Nephron (organoid): ENCODE results near the gene EID3.

Source experiments
- H3K27ac Mint-ChIP-seq, 3 experiments: 2 replicates each; pipeline ENCODE4 v1.8.0; 2020; ENCODE audit warnings: mixed read lengths in 3 of 3, mild to moderate bottlenecking in 2 of 3, moderate library complexity in 1 of 3
- H3K27me3 Mint-ChIP-seq: 2 replicates; pipeline ENCODE4 v1.8.0; 2021; ENCODE audit warnings: low read depth, mild to moderate bottlenecking, moderate library complexity, mixed read lengths
- H3K36me3 Mint-ChIP-seq: 2 replicates; pipeline ENCODE4 v1.8.0; 2020; ENCODE audit warnings: low read depth, mixed read lengths
- H3K4me1 Mint-ChIP-seq: 2 replicates; pipeline ENCODE4 v1.8.0; 2020; ENCODE audit warnings: mixed read lengths
- H3K4me3 Mint-ChIP-seq, 3 experiments: 2 replicates each; pipeline ENCODE4 v1.8.0; 2020; ENCODE audit warnings: mild to moderate bottlenecking in 3 of 3, mixed read lengths in 3 of 3, moderate library complexity in 2 of 3
- H3K9me3 Mint-ChIP-seq: 2 replicates; pipeline ENCODE4 v1.8.0; 2020; ENCODE audit warnings: mixed read lengths
- TF ChIP-seq, protein P1 (sequence below), 3 experiments: fragments of 200-600 bp; sonication (generic); IDR thresholded peaks; one replicate each; pipeline ENCODE4 v1.5.0; 2021; ENCODE audit warnings: antibody characterized with exemption in 3 of 3; ENCODE audit not compliant: unreplicated experiment in 3 of 3

EID3 gene

DNA sequence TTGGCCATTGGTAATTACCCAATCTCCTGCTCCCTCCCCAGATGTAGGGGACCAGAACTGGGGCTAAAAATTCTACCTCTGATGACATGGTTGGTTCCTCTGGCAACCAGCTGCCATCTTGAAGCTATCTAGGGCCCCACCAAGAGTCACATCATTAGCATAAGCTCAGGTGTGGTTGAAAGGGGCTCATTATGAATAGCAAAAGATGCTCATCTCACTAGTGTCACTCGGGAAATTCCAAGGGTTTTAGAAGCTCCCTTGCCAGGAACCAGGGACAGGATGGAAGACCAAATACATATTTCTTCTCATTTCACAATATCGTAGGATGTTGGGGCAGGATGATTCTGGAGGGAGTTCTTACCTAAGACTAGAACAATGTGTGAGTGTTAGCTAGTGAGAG lies 38.6 kb downstream of the EID3 start:
- no peak overlapping the region for H3K27ac Mint-ChIP-seq
- no peaks in the 10 kb centered on the region for H3K27me3 Mint-ChIP-seq
- H3K4me3 Mint-ChIP-seq = no peak overlapping the region
- H3K4me1 Mint-ChIP-seq = peaks cover 20% of the 10 kb centered on the region
- peaks cover 52% of the 10 kb centered on the region for H3K36me3 Mint-ChIP-seq
- H3K9me3 Mint-ChIP-seq = no peaks in the 10 kb centered on the region
- TF ChIP-seq, protein P1, sequence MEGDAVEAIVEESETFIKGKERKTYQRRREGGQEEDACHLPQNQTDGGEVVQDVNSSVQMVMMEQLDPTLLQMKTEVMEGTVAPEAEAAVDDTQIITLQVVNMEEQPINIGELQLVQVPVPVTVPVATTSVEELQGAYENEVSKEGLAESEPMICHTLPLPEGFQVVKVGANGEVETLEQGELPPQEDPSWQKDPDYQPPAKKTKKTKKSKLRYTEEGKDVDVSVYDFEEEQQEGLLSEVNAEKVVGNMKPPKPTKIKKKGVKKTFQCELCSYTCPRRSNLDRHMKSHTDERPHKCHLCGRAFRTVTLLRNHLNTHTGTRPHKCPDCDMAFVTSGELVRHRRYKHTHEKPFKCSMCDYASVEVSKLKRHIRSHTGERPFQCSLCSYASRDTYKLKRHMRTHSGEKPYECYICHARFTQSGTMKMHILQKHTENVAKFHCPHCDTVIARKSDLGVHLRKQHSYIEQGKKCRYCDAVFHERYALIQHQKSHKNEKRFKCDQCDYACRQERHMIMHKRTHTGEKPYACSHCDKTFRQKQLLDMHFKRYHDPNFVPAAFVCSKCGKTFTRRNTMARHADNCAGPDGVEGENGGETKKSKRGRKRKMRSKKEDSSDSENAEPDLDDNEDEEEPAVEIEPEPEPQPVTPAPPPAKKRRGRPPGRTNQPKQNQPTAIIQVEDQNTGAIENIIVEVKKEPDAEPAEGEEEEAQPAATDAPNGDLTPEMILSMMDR (IDR thresholded peaks at IDR 0.05; ENCODE audit: unreplicated experiment in 3 of 3) = no peak

DNA sequence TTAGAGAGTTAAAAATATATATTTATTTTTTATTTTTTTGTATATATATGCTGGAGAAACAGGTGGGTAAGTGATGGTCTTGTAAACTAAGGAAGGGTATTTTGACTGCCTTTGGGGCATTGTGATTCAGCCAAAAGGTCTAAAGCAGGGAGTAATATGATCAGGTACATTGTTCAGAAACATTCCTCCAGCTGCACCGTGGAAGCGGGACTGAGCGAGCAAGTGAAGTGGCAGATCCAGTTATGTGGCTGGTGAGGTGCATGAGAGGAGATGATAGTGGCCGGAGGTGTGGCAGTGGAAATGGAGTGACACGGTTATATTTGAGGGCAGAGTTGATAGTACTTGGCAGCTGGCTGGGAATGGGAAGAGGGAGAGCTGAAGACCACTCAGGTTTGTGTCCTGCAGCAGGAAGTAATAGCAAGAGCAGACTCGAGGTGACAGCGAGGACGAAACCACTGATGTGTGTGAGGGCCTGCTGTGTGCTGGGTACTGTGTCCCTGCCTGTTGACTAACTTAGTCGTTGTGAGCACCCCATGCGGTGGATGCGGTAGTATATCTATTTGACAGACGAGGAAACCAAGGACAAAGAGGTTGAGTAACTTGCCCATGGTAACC lies 39.2 kb downstream of the EID3 start:
- Mint-ChIP-seq H3K9me3 (no peaks in the 10 kb centered on the region), H3K4me3 (no peak overlapping the region), H3K27ac (no peak overlapping the region), H3K36me3 (peaks cover 58% of the 10 kb centered on the region), H3K4me1 (peaks cover 20% of the 10 kb centered on the region), H3K27me3 (no peaks in the 10 kb centered on the region)
- TF ChIP-seq, protein P1 (IDR thresholded peaks at IDR 0.05; ENCODE audit: unreplicated experiment in 3 of 3) = no peak

DNA sequence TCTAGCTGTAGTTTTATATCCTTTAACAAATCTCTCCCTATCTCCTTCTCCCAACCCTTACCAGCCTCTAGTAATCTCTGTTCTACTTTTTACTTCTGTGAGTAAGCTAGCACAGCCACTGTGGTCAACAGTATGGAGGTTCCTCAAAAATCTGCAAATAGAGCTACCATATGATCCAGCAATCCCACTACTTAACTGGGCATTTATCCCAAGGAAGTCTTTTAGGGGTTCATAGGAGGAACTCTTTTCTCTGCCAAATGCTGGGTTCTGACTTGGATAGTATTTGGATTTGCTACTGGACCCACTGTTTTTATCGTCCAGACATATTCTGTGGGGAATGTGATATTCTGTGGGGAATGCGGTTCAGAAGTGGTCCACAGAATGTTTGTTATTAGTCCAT lies 41.1 kb downstream of the EID3 start:
- peaks cover 63% of the 10 kb centered on the region for H3K36me3 Mint-ChIP-seq
- TF ChIP-seq, protein P1 (IDR thresholded peaks at IDR 0.05; ENCODE audit: unreplicated experiment in 3 of 3) = no peak
- no peaks in the 10 kb centered on the region for H3K27me3 Mint-ChIP-seq
- no peaks in the 10 kb centered on the region for H3K9me3 Mint-ChIP-seq
- H3K4me1 Mint-ChIP-seq = peaks cover 17% of the 10 kb centered on the region
- H3K27ac Mint-ChIP-seq = no peak overlapping the region
- H3K4me3 Mint-ChIP-seq = no peak overlapping the region

DNA sequence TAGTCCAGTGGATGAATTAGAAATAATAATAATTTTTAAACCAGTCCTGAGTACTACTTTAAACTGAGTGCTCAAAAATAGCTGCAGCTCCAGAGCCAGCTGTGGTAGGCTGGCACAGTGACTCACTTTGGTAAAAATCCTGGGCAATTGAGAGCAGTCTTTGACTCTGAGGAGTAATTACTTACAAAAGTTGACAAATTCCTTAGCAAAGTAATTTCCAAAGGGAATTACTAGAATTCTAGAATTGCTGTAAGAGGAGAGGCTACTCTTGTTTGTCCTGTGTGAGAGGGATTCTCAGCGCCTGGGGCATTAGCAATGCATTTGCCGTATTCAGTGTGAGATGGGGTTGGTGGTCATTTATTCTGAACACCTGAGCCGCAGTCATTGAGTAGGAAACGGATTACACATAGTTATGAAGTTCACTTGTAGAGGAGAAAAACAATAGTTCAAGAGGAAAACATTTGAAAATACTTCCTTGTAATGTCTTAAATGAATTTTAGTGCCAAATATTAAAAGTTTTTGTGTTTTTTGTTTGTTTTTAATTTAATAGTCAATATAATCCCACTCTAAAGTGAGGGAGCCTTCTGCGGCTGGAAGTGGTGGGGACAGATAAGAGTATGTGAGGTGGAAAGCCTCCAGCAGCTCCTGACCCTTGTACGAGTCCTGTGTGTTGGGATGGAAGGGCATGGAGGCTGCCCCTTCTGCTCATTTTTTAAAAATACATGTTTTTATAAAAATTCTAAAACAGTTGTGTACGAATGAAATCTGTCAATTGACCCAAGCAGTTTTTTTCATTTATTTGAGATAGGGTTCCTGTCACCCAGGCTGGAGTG lies 41.9 kb downstream of the EID3 start:
- peaks cover 58% of the 10 kb centered on the region for H3K36me3 Mint-ChIP-seq
- H3K9me3 Mint-ChIP-seq = no peaks in the 10 kb centered on the region
- H3K4me1 Mint-ChIP-seq = peaks cover 9% of the 10 kb centered on the region
- no peak overlapping the region for H3K4me3 Mint-ChIP-seq
- H3K27me3 Mint-ChIP-seq = no peaks in the 10 kb centered on the region
- TF ChIP-seq, protein P1 (IDR thresholded peaks at IDR 0.05; ENCODE audit: unreplicated experiment in 3 of 3) = no peak
- H3K27ac Mint-ChIP-seq = no peak overlapping the region

DNA sequence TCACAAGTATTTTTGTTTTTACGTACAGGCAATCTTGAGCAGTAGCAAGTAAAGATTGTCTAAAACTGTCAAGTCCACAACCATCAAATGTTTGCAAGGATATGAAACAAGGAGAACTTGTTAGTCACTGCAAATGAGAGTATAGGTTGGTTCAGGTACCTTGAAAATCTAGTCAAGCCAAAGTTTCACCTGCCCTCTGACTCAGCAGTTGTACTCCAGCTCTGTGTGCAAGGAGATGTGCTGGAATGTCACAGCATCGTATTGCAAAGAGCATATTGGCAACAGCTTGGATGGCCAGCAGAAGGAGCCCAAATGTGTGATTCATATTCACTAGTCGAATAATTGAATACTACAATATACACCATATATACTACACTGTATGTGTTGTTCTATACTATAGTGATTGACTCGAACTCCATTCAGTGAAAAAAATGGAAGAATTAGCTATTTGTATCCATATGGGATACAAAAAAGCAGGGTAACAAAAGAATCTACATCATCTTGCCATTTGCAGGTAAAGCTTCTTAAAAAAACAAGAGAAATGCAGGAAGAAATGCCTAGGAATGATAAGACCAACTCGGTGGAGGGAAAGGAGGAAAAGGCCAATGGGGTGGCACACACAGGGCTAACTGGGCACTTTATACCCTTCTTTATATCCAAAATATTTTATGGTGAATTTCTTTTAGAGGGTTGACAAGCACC lies 44.0 kb downstream of the EID3 start:
- Mint-ChIP-seq H3K27ac (no peak overlapping the region), H3K36me3 (peaks cover 47% of the 10 kb centered on the region), H3K4me3 (no peak overlapping the region), H3K27me3 (no peaks in the 10 kb centered on the region), H3K4me1 (no peaks in the 10 kb centered on the region), H3K9me3 (no peaks in the 10 kb centered on the region)
- TF ChIP-seq, protein P1 (IDR thresholded peaks at IDR 0.05; ENCODE audit: unreplicated experiment in 3 of 3) = no peak
